ENCODE data around the gene GSK3A.

- TF ChIP-seq POLR2A (IDR thresholded peaks at IDR 0.05; ENCODE audit: low read depth, low read length) (no peak), NFE2L2 (IDR thresholded peaks at IDR 0.05; ENCODE audit: low read depth, low read length) (no peak), RAD21 (IDR thresholded peaks at IDR 0.05; ENCODE audit: low read length) (no peak)
- TF ChIP-seq, protein P1, sequence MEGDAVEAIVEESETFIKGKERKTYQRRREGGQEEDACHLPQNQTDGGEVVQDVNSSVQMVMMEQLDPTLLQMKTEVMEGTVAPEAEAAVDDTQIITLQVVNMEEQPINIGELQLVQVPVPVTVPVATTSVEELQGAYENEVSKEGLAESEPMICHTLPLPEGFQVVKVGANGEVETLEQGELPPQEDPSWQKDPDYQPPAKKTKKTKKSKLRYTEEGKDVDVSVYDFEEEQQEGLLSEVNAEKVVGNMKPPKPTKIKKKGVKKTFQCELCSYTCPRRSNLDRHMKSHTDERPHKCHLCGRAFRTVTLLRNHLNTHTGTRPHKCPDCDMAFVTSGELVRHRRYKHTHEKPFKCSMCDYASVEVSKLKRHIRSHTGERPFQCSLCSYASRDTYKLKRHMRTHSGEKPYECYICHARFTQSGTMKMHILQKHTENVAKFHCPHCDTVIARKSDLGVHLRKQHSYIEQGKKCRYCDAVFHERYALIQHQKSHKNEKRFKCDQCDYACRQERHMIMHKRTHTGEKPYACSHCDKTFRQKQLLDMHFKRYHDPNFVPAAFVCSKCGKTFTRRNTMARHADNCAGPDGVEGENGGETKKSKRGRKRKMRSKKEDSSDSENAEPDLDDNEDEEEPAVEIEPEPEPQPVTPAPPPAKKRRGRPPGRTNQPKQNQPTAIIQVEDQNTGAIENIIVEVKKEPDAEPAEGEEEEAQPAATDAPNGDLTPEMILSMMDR (conservative IDR thresholded peaks at IDR 0.05; ENCODE audit: low read depth, low read length): no peak
These were observed 4.7 kb upstream of the GSK3A start for GRCh38 chr19:42246922-42247639.

All from IMR-90 (cell line).